Vagina (tissue), 2 donors: ENCODE results near the gene SET. TPM values are rescaled to one million over a fixed set of nuclear protein-coding genes. Genes with fewer than 3 reads are reported as not detected.
"Not testable (repeated sequence)": the region's sequence is repeated elsewhere in the genome, so short reads cannot be mapped to it uniquely, and the experiment has no call there.

Source experiments
- DNase-seq, 2 donors: peaks; one replicate each; pipeline ENCODE4 v3.0.0-alpha.2; 2017; ENCODE audit errors: extremely low spot score in 2 of 2
- H3K27ac ChIP-seq: fragments of 200-600 bp; sonication (generic); one replicate; pipeline ENCODE4 v1.5.1; 2019
- H3K27me3 ChIP-seq: fragments of 200-600 bp; sonication (generic); one replicate; pipeline ENCODE4 v1.5.1; 2019
- H3K36me3 ChIP-seq, 2 donors: fragments of 200-600 bp; sonication (generic); one replicate each; pipeline ENCODE4 v1.5.1; 2017 to 2019
- H3K4me1 ChIP-seq: fragments of 200-600 bp; sonication (generic); one replicate; pipeline ENCODE4 v1.5.1; 2019
- H3K4me3 ChIP-seq, 2 donors: fragments of 200-600 bp; sonication (generic); 1 replicate in 1 of 2; 2 replicates in 1 of 2; pipeline ENCODE4 v1.5.1; 2016 to 2019
- H3K9me3 ChIP-seq: fragments of 200-600 bp; sonication (generic); one replicate; pipeline ENCODE4 v1.5.1; 2019
- POLR2A ChIP-seq, 2 donors: fragments of 450-650 bp; IDR thresholded peaks; one replicate each; pipeline ENCODE4 v1.6.1; 2017; ENCODE audit warnings: antibody characterized with exemption in 2 of 2, mild to moderate bottlenecking in 2 of 2, moderate library complexity in 2 of 2
- POLR2AphosphoS5 ChIP-seq, 2 donors: sonication (generic); formaldehyde crosslinking; IDR thresholded peaks; one replicate each; pipeline ENCODE4 v1.9.0; 2017; ENCODE audit warnings: antibody characterized with exemption in 2 of 2, mild to moderate bottlenecking in 2 of 2, low read depth in 1 of 2; ENCODE audit not compliant: insufficient read depth in 1 of 2
- intact Hi-C: fragments of 100-400 bp; cut with DNase I; formaldehyde crosslinking; loops from one replicate; pipeline ENCODE4 v1.15.1; 2023
- total RNA-seq: library from RNA; depleted of rRNA; stranded (reverse); fragments of >200 nt; gene quantifications from one replicate; pipeline ENCODE4 v1.2.3, GENCODE V29; 2016
- TF ChIP-seq, protein P1 (sequence below), 3 experiments: fragments of 450-650 bp in 2 of 3; fragments of 200-600 bp in 1 of 3; sonication (generic) in 1 of 3; IDR thresholded peaks; one replicate each; pipeline ENCODE4 v1.5.1; 2017 to 2019; ENCODE audit warnings: antibody characterized with exemption in 3 of 3, mild to moderate bottlenecking in 2 of 3, moderate library complexity in 2 of 3

Gene SET
- total RNA-seq, 1 donor from 2014 or later, result 137 TPM

DNA sequence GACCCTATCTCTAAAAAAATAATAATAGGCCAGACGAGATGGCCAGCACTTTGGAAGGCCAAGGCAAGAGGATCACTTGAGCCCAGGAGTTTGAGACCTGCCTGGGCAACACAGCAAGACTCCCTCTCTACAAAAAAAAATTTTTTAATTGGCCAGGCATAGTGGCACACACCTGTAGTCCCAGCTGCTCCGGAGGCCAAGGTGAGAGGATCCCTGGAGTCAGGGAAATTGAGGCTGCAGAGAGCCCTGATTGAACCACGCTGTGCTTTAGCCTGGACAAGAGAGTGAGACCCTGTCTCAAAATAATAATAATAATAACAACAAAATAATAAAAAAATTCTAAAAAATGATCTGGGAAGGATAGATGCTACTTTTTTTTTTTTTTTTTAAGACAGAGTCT, 31.2 kb upstream of the SET start:
- intact Hi-C loops, result no loop called here
- TF ChIP-seq POLR2AphosphoS5 (IDR thresholded peaks at IDR 0.05; ENCODE audit: insufficient read depth in 1 of 2, low read depth in 1 of 2), result no peak
- TF ChIP-seq, protein P1, sequence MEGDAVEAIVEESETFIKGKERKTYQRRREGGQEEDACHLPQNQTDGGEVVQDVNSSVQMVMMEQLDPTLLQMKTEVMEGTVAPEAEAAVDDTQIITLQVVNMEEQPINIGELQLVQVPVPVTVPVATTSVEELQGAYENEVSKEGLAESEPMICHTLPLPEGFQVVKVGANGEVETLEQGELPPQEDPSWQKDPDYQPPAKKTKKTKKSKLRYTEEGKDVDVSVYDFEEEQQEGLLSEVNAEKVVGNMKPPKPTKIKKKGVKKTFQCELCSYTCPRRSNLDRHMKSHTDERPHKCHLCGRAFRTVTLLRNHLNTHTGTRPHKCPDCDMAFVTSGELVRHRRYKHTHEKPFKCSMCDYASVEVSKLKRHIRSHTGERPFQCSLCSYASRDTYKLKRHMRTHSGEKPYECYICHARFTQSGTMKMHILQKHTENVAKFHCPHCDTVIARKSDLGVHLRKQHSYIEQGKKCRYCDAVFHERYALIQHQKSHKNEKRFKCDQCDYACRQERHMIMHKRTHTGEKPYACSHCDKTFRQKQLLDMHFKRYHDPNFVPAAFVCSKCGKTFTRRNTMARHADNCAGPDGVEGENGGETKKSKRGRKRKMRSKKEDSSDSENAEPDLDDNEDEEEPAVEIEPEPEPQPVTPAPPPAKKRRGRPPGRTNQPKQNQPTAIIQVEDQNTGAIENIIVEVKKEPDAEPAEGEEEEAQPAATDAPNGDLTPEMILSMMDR (IDR thresholded peaks at IDR 0.05), result no peak
- H3K27ac ChIP-seq, result no peak overlapping the region

GRCh38 chr9:128666481-128666941, 22.5 kb upstream of the SET start:
- H3K27me3 ChIP-seq, H3K36me3 ChIP-seq, DNase-seq, H3K4me1 ChIP-seq, intact Hi-C loops, H3K4me3 ChIP-seq, H3K9me3 ChIP-seq, H3K27ac ChIP-seq: not testable (repeated sequence)

More for the DNA sequence above, 31.2 kb upstream of the SET start:
- Histone ChIP-seq H3K27me3 (no peaks in the 10 kb centered on the region), H3K36me3 (no peaks in the 10 kb centered on the region), H3K4me3 (no peak overlapping the region), H3K4me1 (peaks cover 8% of the 10 kb centered on the region), H3K9me3 (no peaks in the 10 kb centered on the region)
- DNase-seq, result no peak

DNA sequence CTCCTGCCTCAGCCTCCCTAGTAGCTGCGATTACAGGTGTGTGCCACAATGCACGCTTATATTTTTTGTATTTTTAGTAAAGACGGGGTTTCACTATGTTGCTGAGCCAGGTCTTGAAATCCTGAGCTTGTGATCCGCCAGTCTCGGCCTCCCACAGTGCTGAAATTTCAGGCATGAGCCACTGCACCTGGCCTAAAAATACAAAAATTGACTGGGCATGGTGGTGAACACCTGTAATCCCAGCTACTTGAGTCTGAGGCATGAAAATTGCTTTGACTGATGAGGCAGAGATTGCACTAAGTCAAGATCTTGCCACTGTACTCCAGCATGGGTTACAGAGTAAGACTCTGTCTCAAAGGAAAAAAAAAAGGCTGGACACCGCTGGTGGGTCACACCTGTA, 19.2 kb upstream of the SET start:
- DNase-seq, result no peak
- no peaks in the 10 kb centered on the region for H3K27me3 ChIP-seq
- no peaks in the 10 kb centered on the region for H3K9me3 ChIP-seq
- H3K4me1 ChIP-seq, result no peaks in the 10 kb centered on the region
- intact Hi-C loops, result no loop called here
- TF ChIP-seq, protein P1 (IDR thresholded peaks at IDR 0.05), result no peak
- TF ChIP-seq POLR2A (IDR thresholded peaks at IDR 0.05) (no peak), POLR2AphosphoS5 (IDR thresholded peaks at IDR 0.05; ENCODE audit: insufficient read depth in 1 of 2, low read depth in 1 of 2) (no peak)
- H3K36me3 ChIP-seq, result no peaks in the 10 kb centered on the region
- no peak overlapping the region for H3K4me3 ChIP-seq
- no peak overlapping the region for H3K27ac ChIP-seq

- TF ChIP-seq, protein P1 (IDR thresholded peaks at IDR 0.05), result no peak
- no peak for TF ChIP-seq POLR2AphosphoS5 (IDR thresholded peaks at IDR 0.05; ENCODE audit: insufficient read depth in 1 of 2, low read depth in 1 of 2)
- TF ChIP-seq POLR2A (IDR thresholded peaks at IDR 0.05), result no peak
- intact Hi-C loops, result no loop called here
- Histone ChIP-seq H3K4me3 (no peak overlapping the region), H3K36me3 (no peaks in the 10 kb centered on the region), H3K27me3 (no peaks in the 10 kb centered on the region), H3K27ac (no peak overlapping the region), H3K9me3 (no peaks in the 10 kb centered on the region), H3K4me1 (no peaks in the 10 kb centered on the region)
- DNase-seq, result no peak
Measured at GRCh38 chr9:128675382-128675781, 13.6 kb upstream of the SET start.

GRCh38 chr9:128677794-128678193, 11.2 kb upstream of the SET start:
- Histone ChIP-seq H3K4me3 (no peak overlapping the region), H3K36me3 (no peaks in the 10 kb centered on the region), H3K9me3 (no peaks in the 10 kb centered on the region), H3K4me1 (peaks cover 2% of the 10 kb centered on the region), H3K27ac (no peak overlapping the region), H3K27me3 (no peaks in the 10 kb centered on the region)
- TF ChIP-seq, protein P1 (IDR thresholded peaks at IDR 0.05), result no peak
- TF ChIP-seq POLR2A (IDR thresholded peaks at IDR 0.05) (no peak), POLR2AphosphoS5 (IDR thresholded peaks at IDR 0.05; ENCODE audit: insufficient read depth in 1 of 2, low read depth in 1 of 2) (no peak)
- intact Hi-C loops, result no loop called here
- DNase-seq, result no peak
